Panc1 (cell line): ENCODE measurements around the gene FYTTD1. TPM values are rescaled to one million over a fixed set of nuclear protein-coding genes. Genes with fewer than 3 reads are reported as not detected.

Experiments used
- ATAC-seq: fragments of 200-7000 bp; cut with Tn5 transposase; 2 replicates; pipeline ENCODE4 v1.9.1; 2020; ENCODE audit warnings: mild to moderate bottlenecking, moderate library complexity
- BruUV-seq: library from RNA; stranded (reverse); fragments of 400-500 nt; replicated peaks from 2 replicates; lab custom pipeline; 2021; lab: Mats Ljungman, UMichigan
- CTCF ChIA-PET: fragments of 300-600 bp; sonication (Branson Sonifier 250); formaldehyde crosslinking; loops from one replicate; lab custom pipeline; 2022; ENCODE audit warnings: antibody characterized with exemption; lab: Charles Lee
- POLR2A ChIA-PET: fragments of 300-600 bp; sonication (Branson Sonifier 250); formaldehyde crosslinking; loops from one replicate; lab custom pipeline; 2022; ENCODE audit warnings: antibody characterized with exemption; lab: Charles Lee
- DNase-seq: peaks from one replicate; pipeline ENCODE4 v3.0.0-alpha.2; 2010; ENCODE audit warnings: low read depth, low spot score
- H3K27ac ChIP-seq: 2 replicates; pipeline ENCODE4 v1.5.1; 2011; ENCODE audit warnings: mild to moderate bottlenecking, low read length, inconsistent platforms
- H3K27me3 ChIP-seq: fragments of 200-500 bp; sonication (Bioruptor generic); 2 replicates; pipeline ENCODE4 v1.6.0; 2014; ENCODE audit warnings: low read length, inconsistent platforms; ENCODE audit not compliant: control insufficient read depth, insufficient read depth
- H3K36me3 ChIP-seq: fragments of 200-500 bp; sonication (Bioruptor generic); 2 replicates; pipeline ENCODE4 v1.5.1; 2014; ENCODE audit warnings: inconsistent platforms, mild to moderate bottlenecking, low read length, moderate library complexity; ENCODE audit not compliant: control insufficient read depth, insufficient read depth
- H3K4me1 ChIP-seq: 2 replicates; pipeline ENCODE4 v1.5.1; 2011; ENCODE audit warnings: inconsistent platforms, mild to moderate bottlenecking, low read length, moderate library complexity; ENCODE audit not compliant: control insufficient read depth, insufficient read depth
- H3K4me3 ChIP-seq, 2 experiments: 2 replicates each; pipeline ENCODE4 v1.5.1; 2011 to 2012; ENCODE audit warnings: low read depth in 2 of 2, low read length in 2 of 2, mild to moderate bottlenecking in 2 of 2, inconsistent platforms in 1 of 2, moderate library complexity in 1 of 2
- H3K9me3 ChIP-seq: fragments of 200-500 bp; sonication (Bioruptor generic); 2 replicates; pipeline ENCODE4 v1.5.1; 2014; ENCODE audit warnings: low read depth, mild to moderate bottlenecking, inconsistent platforms, low read length, moderate library complexity; ENCODE audit not compliant: control insufficient read depth, insufficient read depth
- CTCF ChIP-seq: fragments of 450-650 bp; IDR thresholded peaks from 2 replicates; pipeline ENCODE4 v1.5.1; 2017; ENCODE audit warnings: mild to moderate bottlenecking
- POLR2AphosphoS5 ChIP-seq: IDR thresholded peaks from 2 replicates; pipeline ENCODE4 v1.6.1; 2012; ENCODE audit warnings: mild to moderate bottlenecking, low read depth, low read length, moderate library complexity
- REST ChIP-seq, 2 experiments: IDR thresholded peaks; 2 replicates each; pipeline ENCODE4 v1.6.1; 2011 to 2012; ENCODE audit warnings: low read depth in 2 of 2, control low read depth in 1 of 2, low read length in 1 of 2, mild to moderate bottlenecking in 1 of 2, moderate library complexity in 1 of 2; ENCODE audit not compliant: insufficient read depth in 1 of 2
- SIN3A ChIP-seq: IDR thresholded peaks from 2 replicates; pipeline ENCODE4 v1.6.1; 2012; ENCODE audit warnings: low read depth, mild to moderate bottlenecking, low read length, moderate library complexity, borderline replicate concordance; ENCODE audit not compliant: insufficient read depth
- TCF7L2 ChIP-seq: IDR thresholded peaks from 2 replicates; pipeline ENCODE4 v1.6.1; 2011; ENCODE audit warnings: mild to moderate bottlenecking, low read depth, low read length, inconsistent platforms
- in situ Hi-C: cut with HindIII; loops from 2 replicates; pipeline ENCODE4 v1.10.0; 2016; ENCODE audit warnings: low sequenced_read_pairs, low pct_unique_long_range_greater_than_20kb
- intact Hi-C: fragments of 100-400 bp; cut with micrococcal nuclease; formaldehyde crosslinking; loops from one replicate; pipeline ENCODE4 v1.10.0; 2022; ENCODE audit not compliant: unreplicated experiment
- total RNA-seq: library from RNA; stranded (reverse); gene quantifications from one replicate; pipeline ENCODE4 v1.2.1, GENCODE V29; 2021; ENCODE audit not compliant: unreplicated experiment

Gene FYTTD1
- total RNA-seq, 1 experiment from 2014 or later, result 77.8 TPM

- Histone ChIP-seq H3K9me3 (no peaks in the 10 kb centered on the region), H3K36me3 (peaks cover 8% of the 10 kb centered on the region; the same call in 1 of the 2 replicates), H3K4me1 (peaks cover 20% of the 10 kb centered on the region), H3K27me3 (no peaks in the 10 kb centered on the region), H3K27ac (peak overlapping the region; percentile 37; the same call in 1 of the 2 replicates), H3K4me3 (no peak overlapping the region)
- ATAC-seq, result no peak
- in situ Hi-C loops (no loop called here), intact Hi-C loops (no loop called here)
- no peak for DNase-seq
- TF ChIP-seq TCF7L2, result no peak
- TF ChIP-seq CTCF, result no peak
- TF ChIP-seq REST (IDR thresholded peaks at IDR 0.05; ENCODE audit: insufficient read depth in 1 of 2, low read depth in 2 of 2, low read length in 1 of 2), result no peak
- POLR2A ChIA-PET, result no interaction called here
- BruUV-seq, result no TSS peak
- CTCF ChIA-PET, result no interaction called here
Measured at GRCh38 chr3:197753263-197753662, 3.6 kb downstream of the FYTTD1 start.

GRCh38 chr3:197756704-197757103, 7.0 kb downstream of the FYTTD1 start:
- ChIA-PET POLR2A (no interaction called here), CTCF (no interaction called here)
- ATAC-seq (no peak), DNase-seq (no peak)
- in situ Hi-C loops (no loop called here), intact Hi-C loops (no loop called here)
- H3K36me3 ChIP-seq, result peaks cover 10% of the 10 kb centered on the region; the same call in 1 of the 2 replicates
- no peaks in the 10 kb centered on the region for H3K9me3 ChIP-seq
- BruUV-seq, result no TSS peak
- no peak for TF ChIP-seq CTCF
- TF ChIP-seq TCF7L2, result no peak
- TF ChIP-seq REST (IDR thresholded peaks at IDR 0.05; ENCODE audit: insufficient read depth in 1 of 2, low read depth in 2 of 2, low read length in 1 of 2), result no peak
- TF ChIP-seq SIN3A, result no peak
- TF ChIP-seq POLR2AphosphoS5, result no peak
- no peak overlapping the region for H3K27ac ChIP-seq
- H3K27me3 ChIP-seq, result no peaks in the 10 kb centered on the region
- peaks cover 14% of the 10 kb centered on the region for H3K4me1 ChIP-seq
- no peak overlapping the region for H3K4me3 ChIP-seq
